ENCODE results near the gene PFKP. TPM values are rescaled to one million over a fixed set of nuclear protein-coding genes. Genes with fewer than 3 reads are reported as not detected.
A peak's percentile ranks its signal among the peaks of the same experiment; 100 is the strongest.

The PFKP gene
- total RNA-seq, result 100 to 1,000 TPM in 1 of 2 donors, 10 to 100 TPM in 1; 55.2 to 119 TPM

GRCh38 chr10:3067118-3067858 is at the start of gene PFKP:
TSS of gene PFKP (plus strand) at chr10:3067548. CDS start at chr10:3067596, 48 bp downstream.
- TF ChIP-seq, protein P1, sequence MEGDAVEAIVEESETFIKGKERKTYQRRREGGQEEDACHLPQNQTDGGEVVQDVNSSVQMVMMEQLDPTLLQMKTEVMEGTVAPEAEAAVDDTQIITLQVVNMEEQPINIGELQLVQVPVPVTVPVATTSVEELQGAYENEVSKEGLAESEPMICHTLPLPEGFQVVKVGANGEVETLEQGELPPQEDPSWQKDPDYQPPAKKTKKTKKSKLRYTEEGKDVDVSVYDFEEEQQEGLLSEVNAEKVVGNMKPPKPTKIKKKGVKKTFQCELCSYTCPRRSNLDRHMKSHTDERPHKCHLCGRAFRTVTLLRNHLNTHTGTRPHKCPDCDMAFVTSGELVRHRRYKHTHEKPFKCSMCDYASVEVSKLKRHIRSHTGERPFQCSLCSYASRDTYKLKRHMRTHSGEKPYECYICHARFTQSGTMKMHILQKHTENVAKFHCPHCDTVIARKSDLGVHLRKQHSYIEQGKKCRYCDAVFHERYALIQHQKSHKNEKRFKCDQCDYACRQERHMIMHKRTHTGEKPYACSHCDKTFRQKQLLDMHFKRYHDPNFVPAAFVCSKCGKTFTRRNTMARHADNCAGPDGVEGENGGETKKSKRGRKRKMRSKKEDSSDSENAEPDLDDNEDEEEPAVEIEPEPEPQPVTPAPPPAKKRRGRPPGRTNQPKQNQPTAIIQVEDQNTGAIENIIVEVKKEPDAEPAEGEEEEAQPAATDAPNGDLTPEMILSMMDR (IDR thresholded peaks at IDR 0.05), result no peak
- peak within 1 kb of the TSS; percentile 85 to 94 for H3K27ac ChIP-seq
- no peak for DNase-seq (ENCODE audit: low spot score)
- H3K4me1 ChIP-seq, result peaks cover 0 to 38% of the 10 kb centered on the region in 2 donors
- no peaks in the 10 kb centered on the region for H3K27me3 ChIP-seq
- H3K9me3 ChIP-seq, result no peaks in the 10 kb centered on the region
- peak within 1 kb of the TSS; percentile 77 to 93 for H3K4me3 ChIP-seq
- no peaks in the 10 kb centered on the region for H3K36me3 ChIP-seq

- Histone ChIP-seq H3K4me3 (no peak overlapping the region), H3K27ac (no peak overlapping the region), H3K9me3 (no peaks in the 10 kb centered on the region), H3K36me3 (no peaks in the 10 kb centered on the region), H3K4me1 (no peaks in the 10 kb centered on the region), H3K27me3 (no peaks in the 10 kb centered on the region)
- TF ChIP-seq, protein P1 (IDR thresholded peaks at IDR 0.05), result no peak
- no peak for DNase-seq (ENCODE audit: low spot score)
Measured at GRCh38 chr10:3018247-3018646, 49.1 kb upstream of the PFKP start.

DNA sequence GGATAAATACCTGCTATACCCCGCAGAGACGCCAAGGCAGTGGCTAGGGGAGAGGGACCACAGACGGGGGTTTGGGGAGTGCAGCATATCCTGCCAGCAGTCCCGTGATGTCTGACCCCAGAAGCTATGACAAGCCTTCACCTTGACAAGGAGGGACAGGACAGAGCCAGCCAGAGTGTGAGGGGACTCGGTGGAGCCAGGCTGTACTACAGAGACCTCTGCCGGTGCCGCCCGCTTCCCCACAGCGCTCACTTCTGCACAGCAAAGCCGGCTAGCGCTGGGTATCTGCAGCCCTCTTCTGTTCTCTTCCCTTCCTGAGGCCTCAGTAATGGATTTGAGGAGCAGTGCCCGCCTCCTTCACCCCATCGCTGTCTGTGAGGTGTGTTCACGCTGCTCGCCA is 47.0 kb upstream of the PFKP start:
- Histone ChIP-seq H3K4me3 (no peak overlapping the region), H3K36me3 (no peaks in the 10 kb centered on the region), H3K4me1 (no peaks in the 10 kb centered on the region), H3K9me3 (no peaks in the 10 kb centered on the region), H3K27ac (no peak overlapping the region), H3K27me3 (no peaks in the 10 kb centered on the region)
- DNase-seq (ENCODE audit: low spot score), result no peak
- TF ChIP-seq, protein P1 (IDR thresholded peaks at IDR 0.05), result no peak

GRCh38 chr10:3020881-3021280 is 46.5 kb upstream of the PFKP start:
- no peaks in the 10 kb centered on the region for H3K27me3 ChIP-seq
- H3K36me3 ChIP-seq, result no peaks in the 10 kb centered on the region
- TF ChIP-seq, protein P1 (IDR thresholded peaks at IDR 0.05), result no peak
- H3K4me1 ChIP-seq, result no peaks in the 10 kb centered on the region
- DNase-seq (ENCODE audit: low spot score), result no peak
- no peaks in the 10 kb centered on the region for H3K9me3 ChIP-seq
- H3K27ac ChIP-seq, result no peak overlapping the region
- no peak overlapping the region for H3K4me3 ChIP-seq

DNA sequence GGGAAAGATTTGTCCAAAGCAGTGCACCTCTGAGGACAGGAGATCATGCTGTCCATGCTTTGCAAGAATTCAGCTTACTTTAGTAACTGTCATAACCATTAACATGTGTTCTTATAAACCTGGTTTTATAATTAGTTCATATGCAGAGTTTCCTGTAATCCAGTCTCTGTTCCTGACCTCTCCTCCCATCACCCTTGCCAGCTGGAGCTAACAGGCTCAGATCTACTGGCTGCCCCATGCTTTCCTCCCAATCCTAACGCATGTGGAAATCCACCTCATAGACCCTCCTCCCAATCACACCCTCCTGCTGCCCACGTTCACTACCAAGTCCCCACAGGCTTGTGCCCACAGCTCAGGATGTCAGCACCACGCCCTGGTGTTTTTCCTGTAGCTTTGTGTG is 45.3 kb upstream of the PFKP start:
- Histone ChIP-seq H3K4me3 (no peak overlapping the region), H3K9me3 (no peaks in the 10 kb centered on the region), H3K4me1 (no peaks in the 10 kb centered on the region), H3K36me3 (no peaks in the 10 kb centered on the region), H3K27ac (no peak overlapping the region), H3K27me3 (no peaks in the 10 kb centered on the region)
- DNase-seq (ENCODE audit: low spot score), result no peak
- TF ChIP-seq, protein P1 (IDR thresholded peaks at IDR 0.05), result no peak

DNA sequence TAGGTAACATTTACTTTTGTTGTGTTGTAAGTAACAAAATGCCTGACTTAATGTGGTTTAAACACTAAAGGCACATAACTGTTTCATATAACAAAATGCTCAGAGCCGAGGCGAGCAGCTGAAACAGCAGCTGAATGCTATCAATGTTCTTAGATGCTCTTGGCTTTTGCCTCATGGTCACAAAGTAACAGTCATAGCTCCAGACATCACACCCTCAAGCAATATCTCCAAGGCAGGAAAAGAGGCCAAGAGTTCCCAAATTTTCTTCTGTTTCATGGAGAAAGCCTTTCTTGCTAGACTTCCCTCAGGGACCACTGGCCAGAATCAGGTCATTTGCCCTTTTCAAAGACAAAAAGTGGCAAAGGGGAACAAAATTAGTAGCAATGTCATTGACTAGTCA is 43.5 kb upstream of the PFKP start:
- Histone ChIP-seq H3K36me3 (no peaks in the 10 kb centered on the region), H3K27ac (no peak overlapping the region), H3K4me3 (no peak overlapping the region), H3K27me3 (no peaks in the 10 kb centered on the region), H3K9me3 (no peaks in the 10 kb centered on the region), H3K4me1 (no peaks in the 10 kb centered on the region)
- TF ChIP-seq, protein P1 (IDR thresholded peaks at IDR 0.05), result no peak
- no peak for DNase-seq (ENCODE audit: low spot score)

Data from right atrium auricular region (tissue), 2 donors.